ENCODE measurements around the gene LSM10.

LSM10 gene

DNA sequence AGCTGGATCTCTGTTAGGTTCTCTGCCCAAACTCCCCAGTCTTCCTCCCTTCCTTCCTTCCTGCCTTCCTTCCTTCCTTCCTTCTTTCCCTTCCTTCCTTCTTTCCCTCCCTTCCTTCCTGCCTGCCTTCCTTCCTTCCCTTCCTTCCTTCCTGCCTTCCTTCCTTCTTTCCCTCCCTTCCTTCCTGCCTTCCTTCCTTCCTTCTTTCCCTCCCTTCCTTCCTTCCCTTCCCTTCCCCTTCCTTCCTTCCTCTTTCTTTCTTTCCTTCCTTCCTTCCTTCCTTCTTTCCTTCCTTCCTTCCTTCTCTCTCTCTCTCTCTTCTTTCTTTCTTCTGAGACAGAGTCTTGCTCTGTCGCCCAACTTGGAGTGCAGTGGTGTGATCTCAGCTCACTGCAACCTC lies 8.7 kb upstream of the LSM10 start:
- no peak for DNase-seq

DNA sequence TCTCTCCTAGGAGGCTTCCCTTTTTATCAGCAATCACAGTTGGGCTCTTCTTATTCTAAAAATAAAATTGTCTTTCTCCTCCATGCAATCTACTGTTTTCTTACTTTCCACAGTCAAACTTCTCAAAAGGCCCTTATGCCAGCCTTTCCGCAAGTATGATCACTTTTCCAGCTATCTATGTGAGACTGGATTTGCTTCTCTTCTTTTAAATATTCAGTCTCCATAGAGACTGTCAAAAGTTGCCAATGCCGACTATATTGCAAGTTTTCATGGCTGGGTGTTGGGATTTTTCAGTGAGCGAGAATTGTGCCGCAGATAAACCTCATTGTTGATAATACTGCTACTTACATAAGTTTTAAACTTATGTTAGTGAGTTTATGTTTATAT lies 4.8 kb upstream of the LSM10 start:
- DNase-seq = no peak

DNA sequence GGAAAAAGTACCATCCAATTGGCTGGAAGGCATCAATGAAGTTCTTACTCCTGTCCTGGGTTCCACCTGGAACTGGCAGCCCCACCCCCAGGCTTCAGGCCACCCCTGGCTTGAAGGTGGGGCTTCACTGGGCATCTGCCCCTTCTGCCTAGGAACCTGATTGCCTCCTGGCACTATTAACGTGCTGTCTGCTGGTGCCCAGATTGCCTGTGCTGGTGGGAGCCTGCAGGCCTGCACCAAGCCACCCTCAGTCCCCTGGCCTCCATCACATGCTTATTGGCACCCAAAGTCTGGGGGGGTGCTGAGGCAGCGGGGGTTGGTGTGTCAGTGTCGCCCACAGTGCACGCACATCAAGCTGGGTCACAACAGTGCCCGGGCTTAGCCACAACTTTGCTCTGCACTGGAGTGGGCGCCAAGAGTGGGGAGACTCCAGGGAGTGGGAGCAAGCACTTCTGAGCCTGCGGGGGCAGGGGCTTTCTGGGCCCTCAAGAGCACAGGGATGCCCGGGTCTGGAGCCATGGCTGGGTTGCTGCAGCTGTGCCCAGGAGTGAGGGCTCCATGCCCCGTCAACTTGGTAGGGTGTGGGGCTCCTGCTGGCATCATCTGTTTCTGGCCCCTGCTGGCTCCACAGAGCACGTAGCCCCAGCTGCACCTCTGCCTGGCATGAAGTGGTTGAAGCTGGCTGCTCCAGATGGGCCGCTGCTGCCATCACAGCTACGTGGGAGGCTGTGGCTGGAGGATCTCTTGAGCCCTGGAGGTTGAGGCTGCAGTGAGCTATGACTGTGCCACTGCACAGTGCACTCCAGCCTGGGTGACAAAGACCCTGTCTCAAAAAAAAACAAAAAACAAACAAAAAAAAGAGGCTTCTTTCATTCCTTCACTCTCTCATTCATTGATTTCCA lies 4.1 kb upstream of the LSM10 start:
- no peak for DNase-seq

DNA sequence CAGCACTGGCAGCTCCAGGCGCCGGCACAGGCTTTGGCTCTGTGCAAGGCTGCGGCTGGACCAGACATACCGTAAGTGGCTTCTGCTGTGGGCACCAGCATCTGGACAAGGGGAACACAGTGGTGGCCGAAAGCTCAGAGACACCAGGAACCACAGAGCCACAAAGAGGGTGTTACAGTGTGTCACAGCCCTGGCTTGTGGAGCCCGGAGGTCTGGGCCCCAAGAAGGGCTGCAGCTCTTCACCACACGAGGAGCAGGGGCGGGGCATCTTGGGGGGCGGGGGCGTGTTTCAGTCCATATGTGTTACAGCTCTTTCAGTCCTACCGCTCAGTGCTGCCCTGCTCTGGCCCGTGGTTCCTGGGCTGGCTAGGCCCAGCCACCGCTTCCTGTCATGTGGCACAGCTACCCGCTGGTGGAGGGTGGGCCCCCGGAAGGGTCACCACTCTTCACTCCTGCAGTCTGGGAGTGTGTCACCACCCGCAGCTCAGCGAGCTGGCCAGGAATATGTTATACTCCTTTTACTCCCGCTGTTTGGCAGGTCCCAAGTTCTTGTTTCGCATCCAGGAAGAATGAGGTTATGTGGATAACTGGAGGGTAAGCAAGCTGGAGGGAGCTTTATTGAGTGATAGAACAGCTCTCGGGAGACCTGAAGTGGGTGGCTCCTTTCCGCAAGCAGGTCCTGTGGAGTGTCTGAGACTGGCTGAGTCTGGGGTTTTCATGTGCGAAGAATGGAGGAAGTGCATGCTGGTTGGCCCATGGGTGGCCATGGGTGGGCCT lies 3.3 kb upstream of the LSM10 start:
- peak; percentile 93 to 95 for DNase-seq

DNA sequence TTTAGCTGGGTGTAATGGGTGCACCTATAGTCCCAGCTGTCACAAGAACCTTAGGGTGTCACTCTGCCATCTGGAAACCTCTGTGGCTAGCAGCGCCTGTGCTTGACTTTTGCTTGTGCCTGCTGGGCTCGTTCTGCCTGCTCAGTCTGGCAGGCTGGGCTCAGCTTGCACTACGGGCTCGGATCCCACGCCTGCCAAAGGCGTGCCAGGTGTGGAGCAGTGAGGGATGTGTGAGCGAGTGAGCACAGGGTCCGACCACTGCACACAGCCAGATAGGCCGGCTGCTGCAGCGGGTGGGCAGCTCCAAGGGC lies 2.8 kb upstream of the LSM10 start:
- DNase-seq = no peak

DNA sequence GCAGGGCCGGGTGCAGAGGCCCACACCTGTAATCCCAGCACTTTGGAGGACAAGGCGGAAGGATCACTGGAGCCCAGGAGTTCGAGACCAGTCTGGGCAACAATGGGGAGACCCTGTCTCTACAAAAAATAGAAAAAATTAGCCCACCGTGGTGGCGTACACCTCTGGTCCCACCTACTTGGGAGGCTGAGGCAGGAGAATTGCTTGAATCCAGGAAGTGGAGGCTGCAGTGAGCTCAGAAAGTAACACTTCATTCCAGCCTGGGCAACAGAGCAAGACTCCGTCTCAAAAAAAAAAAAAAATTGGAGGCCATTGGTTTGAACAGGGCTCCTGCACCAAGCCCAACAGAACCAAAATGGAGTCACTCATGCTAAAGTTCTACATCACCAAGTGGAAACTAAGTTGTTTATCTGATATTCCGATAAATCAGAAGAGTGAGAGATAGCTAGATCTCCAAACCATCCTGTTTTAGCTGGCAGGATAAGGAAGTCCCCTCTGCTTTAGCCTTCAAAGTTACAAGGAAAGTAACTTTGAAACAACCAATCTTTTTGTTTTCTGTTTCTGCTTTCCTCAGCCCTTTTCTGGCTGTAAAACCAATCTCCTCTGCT lies 766 bp upstream of the LSM10 start:
- DNase-seq = no peak

DNA sequence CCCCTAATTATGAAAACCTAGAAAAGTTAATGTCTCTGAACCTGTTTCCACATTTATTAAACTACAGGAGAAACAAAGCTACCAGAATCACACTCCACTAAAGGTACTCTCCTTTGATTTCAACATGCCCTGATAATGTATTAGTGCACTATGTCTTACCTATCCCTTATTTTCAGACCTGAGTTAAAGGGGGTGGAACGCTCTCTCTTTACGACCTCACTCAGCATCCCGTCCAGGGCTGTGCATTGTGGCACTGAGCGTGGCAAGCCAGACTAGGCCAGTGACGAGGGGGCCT lies 678 bp downstream of the LSM10 start:
- DNase-seq = no peak

DNA sequence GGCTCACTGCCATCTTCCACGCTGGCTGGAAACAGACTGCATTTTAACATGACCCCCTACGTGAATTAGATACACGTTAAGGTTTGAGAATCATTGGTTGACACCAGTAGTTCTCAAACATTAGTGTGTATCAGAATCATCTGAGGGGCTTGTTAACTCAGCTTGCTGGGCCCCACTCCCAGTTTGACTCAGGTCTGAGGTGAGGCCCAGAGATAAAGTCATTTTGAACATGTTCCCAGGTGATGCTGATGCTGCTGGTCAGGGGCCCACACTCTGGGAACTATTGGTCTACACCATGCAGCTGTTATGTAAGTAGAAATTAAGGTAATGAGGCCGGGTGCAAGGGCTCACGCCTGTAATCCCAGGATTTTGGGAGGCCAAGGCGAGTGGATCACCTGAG lies 1.3 kb downstream of the LSM10 start:
- DNase-seq = no peak

DNA sequence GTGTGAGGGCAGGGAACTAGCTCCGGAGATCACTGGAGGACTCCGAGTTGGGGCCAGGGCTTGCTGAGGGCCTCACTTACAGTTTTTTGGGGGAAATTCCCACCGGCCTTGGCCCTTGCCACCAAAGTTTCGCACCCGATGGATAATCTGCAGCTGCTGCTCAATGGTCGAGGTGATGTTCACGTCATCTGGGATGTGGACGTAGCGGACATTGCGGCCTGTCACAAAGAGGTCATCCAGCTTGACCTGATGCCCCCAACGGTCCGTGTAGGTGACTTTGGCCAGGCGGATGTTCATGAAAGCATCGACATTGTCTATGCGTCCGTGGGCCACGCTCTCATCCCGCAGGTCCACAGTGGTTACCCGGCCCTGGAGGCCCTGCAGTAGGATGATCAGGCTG lies 4.0 kb downstream of the LSM10 start:
- DNase-seq = no peak

DNA sequence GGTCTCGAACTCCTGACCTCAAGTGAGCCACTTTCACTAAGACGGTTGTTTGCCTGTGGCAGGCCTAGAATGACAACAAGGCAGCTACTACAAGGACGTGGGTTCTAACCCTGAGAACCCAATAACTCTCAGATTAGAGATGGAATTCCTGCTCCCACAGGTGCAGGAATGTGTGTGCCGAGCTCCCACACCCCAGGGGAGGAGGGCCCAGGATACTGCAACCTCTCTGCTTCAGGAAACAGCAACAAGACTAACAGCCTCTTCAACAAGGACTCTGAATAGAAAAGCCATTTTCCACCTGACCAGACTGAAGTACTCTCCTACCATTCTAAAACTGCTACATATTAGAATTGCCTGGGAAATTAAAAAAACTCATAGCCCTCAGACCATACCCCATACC lies 4.9 kb downstream of the LSM10 start:
- DNase-seq = no peak

DNA sequence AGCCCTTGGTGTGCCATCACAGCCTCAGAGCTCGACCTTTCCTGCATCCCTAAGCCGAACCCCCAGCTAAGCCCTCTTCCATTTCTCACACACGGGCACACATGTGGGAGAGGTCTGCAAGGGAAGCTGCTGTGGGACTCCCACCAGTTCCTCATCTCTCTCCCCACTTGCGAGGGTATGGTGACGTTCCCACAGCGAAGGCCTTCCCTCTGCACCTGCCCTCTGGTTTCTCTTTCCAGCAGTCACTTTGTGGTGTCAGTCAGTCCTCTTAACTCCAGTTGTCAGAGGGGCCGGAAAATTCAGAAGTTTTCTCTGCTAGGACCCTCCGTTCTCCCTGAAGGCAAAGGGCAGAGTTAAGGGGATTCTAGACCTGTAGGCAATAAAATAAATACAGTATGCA lies 6.4 kb downstream of the LSM10 start:
- DNase-seq = no peak

DNA sequence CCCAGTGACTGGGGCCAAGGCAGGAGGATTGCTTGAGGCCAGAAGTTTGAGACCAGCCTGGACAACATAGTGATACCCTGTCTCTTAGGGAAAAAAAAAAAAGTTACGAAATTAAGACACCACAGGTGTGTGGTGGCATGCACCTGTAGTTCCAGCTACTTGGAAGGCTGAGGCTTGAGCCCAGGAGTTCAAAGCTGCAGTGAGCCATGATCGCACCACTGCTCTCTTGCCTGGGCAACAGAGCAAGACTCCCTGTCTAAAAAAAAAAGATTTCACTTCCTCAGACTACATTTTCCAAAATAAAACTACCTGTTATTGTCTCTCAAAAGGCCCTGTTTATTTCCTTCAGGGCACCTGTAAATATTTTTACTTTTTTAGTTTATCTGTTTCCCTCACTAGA lies 7.3 kb downstream of the LSM10 start:
- DNase-seq = no peak

DNA sequence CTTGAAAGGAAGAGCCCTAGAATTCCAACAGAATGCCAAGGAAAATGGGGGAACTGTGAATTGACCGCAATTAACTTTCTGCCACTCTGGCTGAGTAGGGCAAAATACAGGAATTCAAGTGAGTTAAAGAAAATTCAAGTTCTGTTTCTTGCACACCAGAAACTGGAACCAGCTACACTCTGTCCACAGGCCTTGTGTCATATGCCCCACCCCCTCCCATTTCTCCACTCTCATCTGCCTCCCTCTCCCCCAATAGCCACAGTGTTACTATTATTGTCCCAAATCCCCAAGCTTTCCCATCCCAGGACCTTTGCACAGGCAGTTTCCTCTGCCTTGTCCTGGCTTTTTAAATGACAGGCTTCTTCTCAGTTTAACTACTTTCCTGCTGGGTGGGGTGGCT lies 7.7 kb downstream of the LSM10 start:
- peak; percentile 54 to 69 for DNase-seq

DNA sequence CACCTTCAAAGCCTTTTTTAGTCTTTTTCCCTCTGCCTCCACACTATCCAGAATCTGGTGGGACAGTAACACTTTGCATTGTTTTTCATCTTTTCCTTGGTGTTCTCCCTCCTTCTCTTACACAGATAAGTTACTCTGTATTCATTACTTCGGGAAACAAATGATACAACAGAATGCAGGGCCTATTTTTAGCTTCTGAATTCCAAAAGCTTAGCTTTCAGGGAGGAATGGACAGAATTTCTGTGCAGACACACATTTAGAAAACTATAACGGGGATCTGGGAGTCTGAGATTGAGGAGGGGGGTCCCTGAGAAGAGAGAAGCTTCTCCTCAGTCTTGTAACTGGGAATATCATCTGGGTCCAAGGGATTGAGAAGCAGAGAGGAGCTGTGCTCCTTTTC lies 8.4 kb downstream of the LSM10 start:
- DNase-seq = no peak

DNA sequence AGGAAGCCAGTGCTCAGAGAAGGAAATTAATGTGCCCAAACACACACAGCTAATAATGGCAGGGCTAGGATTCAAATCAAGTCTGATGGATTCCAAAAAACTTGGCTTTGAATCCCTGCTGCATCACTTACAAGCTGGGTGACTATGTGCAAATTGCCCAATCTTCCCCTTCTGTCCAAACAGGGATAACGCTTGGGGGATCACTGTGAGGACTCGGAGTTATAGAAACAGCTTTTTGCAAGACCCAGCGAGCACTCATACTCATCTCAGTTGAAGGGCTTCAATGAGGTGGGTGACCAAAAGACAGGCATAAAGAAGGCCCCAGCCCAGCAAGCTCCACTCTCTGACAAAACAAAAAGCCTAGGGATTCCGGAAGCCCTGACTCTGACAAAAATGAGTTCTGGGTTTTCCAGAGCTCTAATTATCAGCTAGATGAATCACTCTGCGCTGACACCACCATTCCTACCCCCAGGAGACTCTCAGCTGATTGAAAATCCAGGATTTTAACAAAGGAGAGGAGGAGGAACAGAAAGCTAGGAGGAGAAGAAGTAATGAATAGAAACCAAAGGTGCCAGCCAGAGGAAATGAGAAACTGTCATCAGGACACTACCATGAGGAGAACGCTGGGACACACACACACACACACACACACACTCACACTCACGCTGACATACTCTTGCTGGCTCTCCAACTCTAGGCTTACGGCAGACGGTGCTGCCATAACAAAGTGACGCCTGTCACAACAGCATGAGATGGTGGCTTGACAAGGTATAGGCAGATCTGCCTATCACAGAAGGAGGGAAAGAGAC lies 10.4 kb downstream of the LSM10 start:
- peak; percentile 56 to 69 for DNase-seq

DNA sequence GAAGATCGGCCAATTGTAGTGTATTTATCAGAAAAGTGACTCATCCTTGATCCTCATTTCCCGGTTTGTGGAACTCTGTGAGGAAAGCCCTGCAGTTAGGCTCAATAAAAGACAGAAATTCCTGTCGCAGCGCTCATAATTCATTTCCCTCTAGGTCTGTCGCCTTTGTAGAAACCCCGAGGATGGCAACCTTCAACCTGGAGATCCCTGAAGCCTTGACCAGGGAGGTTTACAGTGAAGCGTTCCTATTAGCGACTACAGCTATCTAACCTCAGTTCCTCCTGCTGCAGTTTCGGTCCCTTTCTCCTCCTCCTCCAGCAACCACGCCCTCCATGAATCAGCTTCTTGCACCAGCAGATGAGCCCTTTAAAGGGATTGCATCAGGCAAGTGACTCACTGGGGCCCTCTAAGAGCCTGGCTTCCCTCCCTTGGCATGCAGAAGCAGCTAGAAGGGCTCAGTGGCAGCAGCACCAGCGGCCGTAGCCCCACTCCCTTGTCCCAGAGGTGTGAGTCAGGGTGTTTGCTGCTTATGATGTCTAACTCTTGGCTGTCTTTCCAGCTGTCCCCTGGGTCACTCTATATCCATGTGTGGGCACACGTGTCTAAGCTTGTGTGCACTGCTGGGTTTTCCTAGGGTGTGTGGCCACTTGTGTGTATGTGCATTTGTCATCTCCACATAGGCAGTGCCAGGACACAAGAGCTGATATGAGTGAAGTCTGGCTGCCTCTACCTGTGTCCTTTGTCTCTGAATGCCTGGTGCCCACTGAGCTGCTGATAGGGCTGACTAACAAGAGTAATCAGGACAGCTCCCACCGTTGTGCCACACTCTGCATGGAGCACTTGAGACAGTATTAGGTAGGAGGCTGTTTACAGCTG lies 11.2 kb downstream of the LSM10 start:
- DNase-seq = peak; percentile 99

DNA sequence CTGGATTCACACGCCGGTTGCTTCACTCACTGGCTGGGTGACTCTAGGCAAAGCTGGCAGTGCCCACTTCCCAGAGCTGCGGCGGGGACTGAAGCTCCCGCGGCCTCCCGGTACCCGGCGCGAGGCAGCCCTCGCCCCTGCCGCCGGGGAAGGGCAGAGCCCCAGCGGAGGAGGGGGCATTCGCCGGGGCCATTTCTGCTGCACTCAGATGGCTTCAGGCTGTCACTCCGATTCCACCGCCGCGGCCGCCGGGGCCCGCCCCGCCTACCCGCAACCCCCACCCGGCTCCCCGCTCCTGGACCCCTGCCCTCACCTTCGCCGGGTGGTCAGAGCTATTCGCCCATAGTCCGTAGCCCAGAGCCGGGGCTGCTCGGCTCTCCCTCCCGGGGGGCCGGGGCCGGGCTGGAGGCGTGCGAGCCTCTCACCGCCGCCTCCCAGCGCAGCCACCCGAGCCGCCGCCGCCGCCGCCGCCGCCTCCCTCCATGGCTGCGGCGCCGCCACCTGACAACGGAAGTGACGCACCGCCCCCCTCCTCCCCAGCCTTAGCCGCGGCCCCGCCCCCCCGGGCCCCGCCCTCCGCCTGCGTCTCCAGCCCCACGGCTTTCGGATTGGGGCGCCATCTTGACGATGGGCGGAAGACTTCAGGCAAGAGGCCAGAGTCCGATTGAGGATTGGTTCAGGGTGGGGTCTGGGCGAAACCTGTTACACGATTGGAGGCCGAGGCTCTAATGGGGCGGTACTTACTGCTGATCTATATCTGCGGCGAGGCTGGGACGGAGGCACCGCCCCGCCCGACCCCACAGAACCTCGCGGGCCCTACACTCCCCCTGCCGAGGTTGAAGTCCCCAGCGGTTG lies 12.1 kb downstream of the LSM10 start, which contains the start of gene STK40:
TSS of gene STK40 (minus strand) at position 515 of the 855 bp plus-strand sequence. CDS start 24,592 bp downstream, outside the sequence.
- peak; percentile 99 for DNase-seq

DNA sequence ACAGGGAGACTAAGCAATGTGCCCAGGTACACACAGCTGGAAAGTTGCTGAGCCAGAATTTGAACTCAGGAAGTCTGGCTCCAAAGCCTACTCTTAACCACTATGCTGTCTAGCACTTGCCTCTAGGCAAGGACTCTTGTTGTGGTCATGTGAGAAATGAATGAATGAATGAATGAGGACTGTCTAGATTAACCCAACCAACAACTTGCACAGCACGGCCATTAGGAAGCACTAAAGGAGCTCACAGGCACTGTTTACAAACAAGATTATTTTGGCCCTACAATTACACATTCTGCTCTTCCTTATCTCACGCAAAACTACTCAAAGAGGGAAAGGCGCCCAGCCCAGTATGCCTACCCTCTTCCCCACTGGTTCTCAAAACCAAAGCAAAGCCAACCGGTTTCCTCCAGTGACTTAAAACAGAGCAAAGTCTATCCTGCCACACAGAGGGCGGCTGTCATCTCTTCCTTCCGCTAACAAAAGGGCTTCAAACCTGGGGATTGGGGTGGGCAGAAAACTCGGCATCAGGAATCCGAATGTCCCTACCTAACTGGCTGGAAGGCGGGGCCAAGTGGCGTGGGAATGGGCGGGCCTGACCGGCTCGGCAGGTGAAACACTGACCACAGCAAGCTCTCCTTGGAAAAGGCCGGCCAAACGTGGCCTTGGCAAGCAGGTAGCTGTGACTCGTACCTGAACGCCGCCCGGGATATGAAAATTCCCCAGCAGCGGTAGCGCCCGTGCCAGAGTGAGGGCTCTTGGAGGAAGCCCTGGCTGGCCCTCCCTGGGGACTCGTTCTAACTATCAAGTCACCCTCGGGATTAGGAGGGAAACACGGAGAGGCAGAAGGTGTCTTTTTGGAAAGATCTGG lies 12.9 kb downstream of the LSM10 start:
- DNase-seq = peak; percentile 14 to 38

DNA sequence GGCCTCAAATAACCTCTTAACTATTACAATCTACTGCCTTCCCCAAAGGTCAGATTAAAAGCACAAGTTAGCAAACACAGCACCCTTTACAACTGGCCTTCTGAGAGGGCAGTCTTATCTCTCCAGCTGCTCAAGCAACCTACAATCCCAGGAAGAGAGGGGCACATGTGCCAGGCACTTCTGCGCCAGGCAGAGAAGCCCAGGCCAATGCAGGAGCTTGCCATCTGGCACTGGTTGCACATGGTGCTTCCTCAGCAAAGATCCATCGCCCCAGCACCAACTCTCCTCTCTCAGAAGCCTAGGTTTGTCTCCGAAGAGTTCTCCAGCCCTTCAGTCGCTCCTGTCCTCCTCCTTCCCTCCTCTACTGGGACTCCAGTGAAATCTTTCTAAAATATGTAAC lies 14.5 kb downstream of the LSM10 start:
- no peak for DNase-seq

DNA sequence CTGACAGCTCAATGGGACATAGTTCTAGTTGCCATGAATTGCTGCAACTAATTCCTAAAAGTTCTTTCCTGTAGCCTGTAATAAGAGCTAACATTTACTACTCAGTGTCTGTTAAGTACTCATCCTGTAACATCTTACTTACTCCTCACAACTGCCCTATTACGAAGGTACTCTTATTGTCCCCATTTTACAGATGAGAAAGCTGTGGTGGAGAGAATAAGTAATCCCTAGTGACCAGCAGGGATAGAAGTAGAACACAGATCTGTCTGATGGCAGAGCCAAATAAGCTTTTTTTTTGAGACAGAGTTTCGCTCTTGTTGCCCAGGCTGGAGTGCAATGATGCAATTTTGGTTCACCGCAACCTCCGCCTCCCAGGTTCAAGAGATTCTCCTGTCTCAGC lies 15.0 kb downstream of the LSM10 start:
- DNase-seq = no peak
